Sigmoid colon (tissue), 4 donors: ENCODE data around the gene CCDC8.

Experiments
- EP300 ChIP-seq, 4 donors: sonication (generic); formaldehyde crosslinking; IDR thresholded peaks; one replicate each; pipeline ENCODE4 v1.6.1; 2017; ENCODE audit warnings: antibody characterized with exemption in 4 of 4
- POLR2A ChIP-seq, 2 donors: fragments of 450-650 bp; IDR thresholded peaks; one replicate each; pipeline ENCODE4 v1.6.1; 2016; ENCODE audit warnings: antibody characterized with exemption in 2 of 2, mild to moderate bottlenecking in 2 of 2, moderate library complexity in 2 of 2
- POLR2AphosphoS5 ChIP-seq, 4 donors: sonication (generic); formaldehyde crosslinking; IDR thresholded peaks; one replicate each; pipeline ENCODE4 v1.6.1; 2017; ENCODE audit warnings: antibody characterized with exemption in 4 of 4
- TF ChIP-seq, protein P1 (sequence below), 4 experiments: fragments of 450-650 bp in 3 of 4; fragments of 200-600 bp in 1 of 4; IDR thresholded peaks; one replicate each; pipeline ENCODE4 v1.5.1; 2016 to 2019; ENCODE audit warnings: antibody characterized with exemption in 4 of 4, mild to moderate bottlenecking in 3 of 4, moderate library complexity in 2 of 4

DNA sequence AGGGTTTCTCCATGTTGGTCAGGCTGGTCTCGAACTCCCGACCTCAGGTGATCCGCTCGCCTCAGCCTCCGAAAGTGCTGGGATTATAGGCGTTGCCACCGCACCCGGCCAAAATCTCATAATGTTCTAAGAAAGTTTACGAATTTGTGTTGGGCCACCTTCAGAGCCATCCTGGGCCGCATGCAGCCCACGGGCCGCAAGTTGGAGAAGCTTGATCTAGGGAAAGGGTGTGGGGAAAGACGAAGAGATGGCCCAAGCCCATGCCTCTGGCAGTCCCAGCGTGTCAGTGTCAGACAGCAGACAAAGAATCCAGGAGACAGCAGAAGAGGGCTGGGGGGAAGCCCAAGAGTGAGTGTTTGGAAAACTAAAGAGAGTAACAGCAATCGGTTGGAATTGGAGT is 32.7 kb upstream of the CCDC8 start:
- TF ChIP-seq, protein P1, sequence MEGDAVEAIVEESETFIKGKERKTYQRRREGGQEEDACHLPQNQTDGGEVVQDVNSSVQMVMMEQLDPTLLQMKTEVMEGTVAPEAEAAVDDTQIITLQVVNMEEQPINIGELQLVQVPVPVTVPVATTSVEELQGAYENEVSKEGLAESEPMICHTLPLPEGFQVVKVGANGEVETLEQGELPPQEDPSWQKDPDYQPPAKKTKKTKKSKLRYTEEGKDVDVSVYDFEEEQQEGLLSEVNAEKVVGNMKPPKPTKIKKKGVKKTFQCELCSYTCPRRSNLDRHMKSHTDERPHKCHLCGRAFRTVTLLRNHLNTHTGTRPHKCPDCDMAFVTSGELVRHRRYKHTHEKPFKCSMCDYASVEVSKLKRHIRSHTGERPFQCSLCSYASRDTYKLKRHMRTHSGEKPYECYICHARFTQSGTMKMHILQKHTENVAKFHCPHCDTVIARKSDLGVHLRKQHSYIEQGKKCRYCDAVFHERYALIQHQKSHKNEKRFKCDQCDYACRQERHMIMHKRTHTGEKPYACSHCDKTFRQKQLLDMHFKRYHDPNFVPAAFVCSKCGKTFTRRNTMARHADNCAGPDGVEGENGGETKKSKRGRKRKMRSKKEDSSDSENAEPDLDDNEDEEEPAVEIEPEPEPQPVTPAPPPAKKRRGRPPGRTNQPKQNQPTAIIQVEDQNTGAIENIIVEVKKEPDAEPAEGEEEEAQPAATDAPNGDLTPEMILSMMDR (IDR thresholded peaks at IDR 0.05), result no peak
- TF ChIP-seq EP300 (IDR thresholded peaks at IDR 0.05) (no peak), POLR2A (IDR thresholded peaks at IDR 0.05) (no peak), POLR2AphosphoS5 (IDR thresholded peaks at IDR 0.05) (no peak)
